HG03135 (cell line): ENCODE data around the gene UGT1A6.

Source experiments
- ATAC-seq: cut with Tn5 transposase; IDR thresholded peaks from one replicate; pipeline ENCODE4 v1.9.1; 2021; ENCODE audit warnings: mild to moderate bottlenecking, moderate library complexity; ENCODE audit not compliant: unreplicated experiment

Gene UGT1A6

GRCh38 chr2:233764264-233764663, 71.6 kb downstream of the UGT1A6 start:
- ATAC-seq: no peak

- ATAC-seq: no peak
Measured at GRCh38 chr2:233764761-233765160, 72.1 kb downstream of the UGT1A6 start.

DNA sequence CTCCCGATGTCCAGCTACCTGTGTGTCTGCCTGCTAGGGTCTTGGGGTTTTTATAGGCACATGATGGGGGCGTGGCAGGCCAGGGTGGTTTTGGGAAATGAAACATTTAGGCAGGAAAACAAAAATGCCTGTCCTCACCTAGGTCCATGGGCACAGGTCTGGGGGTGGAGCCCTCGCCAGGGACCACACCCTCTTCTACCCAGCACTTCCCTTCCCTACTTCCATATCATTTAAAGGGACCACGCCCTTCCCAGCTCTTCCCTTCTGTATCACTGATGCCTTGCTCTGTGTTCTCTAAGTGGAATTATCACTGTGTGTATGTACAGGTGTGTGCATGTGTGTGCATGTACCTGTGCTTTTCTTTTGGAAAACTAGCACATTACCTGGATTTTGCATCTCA, 73.7 kb downstream of the UGT1A6 start:
- ATAC-seq: no peak

GRCh38 chr2:233768076-233768475, 75.4 kb downstream of the UGT1A6 start:
- no peak for ATAC-seq

- ATAC-seq: no peak
Measured at GRCh38 chr2:233769260-233769659, 76.6 kb downstream of the UGT1A6 start.

DNA sequence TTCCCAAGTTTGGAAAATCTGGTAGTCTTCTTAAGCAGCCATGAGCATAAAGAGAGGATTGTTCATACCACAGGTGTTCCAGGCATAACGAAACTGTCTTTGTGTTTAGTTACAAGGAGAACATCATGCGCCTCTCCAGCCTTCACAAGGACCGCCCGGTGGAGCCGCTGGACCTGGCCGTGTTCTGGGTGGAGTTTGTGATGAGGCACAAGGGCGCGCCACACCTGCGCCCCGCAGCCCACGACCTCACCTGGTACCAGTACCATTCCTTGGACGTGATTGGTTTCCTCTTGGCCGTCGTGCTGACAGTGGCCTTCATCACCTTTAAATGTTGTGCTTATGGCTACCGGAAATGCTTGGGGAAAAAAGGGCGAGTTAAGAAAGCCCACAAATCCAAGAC, 79.5 kb downstream of the UGT1A6 start:
- no peak for ATAC-seq

DNA sequence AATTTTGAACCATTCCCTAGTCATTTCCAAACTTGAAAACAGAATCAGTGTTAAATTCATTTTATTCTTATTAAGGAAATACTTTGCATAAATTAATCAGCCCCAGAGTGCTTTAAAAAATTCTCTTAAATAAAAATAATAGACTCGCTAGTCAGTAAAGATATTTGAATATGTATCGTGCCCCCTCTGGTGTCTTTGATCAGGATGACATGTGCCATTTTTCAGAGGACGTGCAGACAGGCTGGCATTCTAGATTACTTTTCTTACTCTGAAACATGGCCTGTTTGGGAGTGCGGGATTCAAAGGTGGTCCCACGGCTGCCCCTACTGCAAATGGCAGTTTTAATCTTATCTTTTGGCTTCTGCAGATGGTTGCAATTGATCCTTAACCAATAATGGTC, 79.9 kb downstream of the UGT1A6 start:
- ATAC-seq: no peak

DNA sequence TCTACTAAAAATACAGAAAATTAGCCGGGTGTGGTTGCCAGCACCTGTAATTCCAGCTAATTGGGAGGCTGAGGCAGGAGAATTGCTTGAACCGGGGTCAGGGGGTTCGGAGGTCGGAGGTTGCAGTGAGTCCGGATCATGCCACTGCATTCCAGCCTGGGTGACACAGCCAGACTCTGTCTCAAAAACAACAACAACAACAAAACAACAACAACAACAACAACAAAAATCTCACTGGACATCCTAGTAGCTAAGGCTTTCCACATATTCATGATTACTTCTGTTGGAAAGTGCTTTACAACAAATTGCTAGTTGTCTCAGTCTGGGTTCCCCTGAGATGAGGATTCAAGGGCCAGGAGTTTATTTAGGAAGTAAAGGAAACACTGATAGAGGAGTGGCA, 81.2 kb downstream of the UGT1A6 start:
- ATAC-seq: no peak

- ATAC-seq: no peak
Measured at GRCh38 chr2:233775414-233775813, 82.7 kb downstream of the UGT1A6 start.

GRCh38 chr2:233778030-233778429, 85.3 kb downstream of the UGT1A6 start, which contains the start of gene MROH2A:
Gene MROH2A (plus strand): TSS chr2:233778330. CDS start chr2:233779359, 1,029 bp downstream.
- no peak for ATAC-seq

DNA sequence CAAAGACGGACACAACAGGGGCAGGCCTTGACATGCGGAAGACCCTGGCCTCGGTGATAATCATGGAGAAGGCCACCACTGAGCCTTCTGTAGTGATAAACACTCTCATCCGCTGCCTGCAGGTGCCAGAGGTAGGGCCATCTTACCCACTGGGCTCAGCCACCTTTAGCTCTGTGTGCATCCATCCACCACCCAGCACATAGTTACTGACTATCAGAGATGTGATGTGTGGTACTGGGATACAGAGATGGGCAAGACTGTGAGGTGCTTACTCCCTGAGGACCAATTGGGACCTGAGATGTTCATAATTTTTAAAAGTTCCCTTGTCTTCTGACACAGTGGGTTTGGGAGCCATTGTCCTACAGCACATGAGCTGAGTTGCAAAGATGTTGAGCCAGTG, 87.0 kb downstream of the UGT1A6 start:
- no peak for ATAC-seq

DNA sequence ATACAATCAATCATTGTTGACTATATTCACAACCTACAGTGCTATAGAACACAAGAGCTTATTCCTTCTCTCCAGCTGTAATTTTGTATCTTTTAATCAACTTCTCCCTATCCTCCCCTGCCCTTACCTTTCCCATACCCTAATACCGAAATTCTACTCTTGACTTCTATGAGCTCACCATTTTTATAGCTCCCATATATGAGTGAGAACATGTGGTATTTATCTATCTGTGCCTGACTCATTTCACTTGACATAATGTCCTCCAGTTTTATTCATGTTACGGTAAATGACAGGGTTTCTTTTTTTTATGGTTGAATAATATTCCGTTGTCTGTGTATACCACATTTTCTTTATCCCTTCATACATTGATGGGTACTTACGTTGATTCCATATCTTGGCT, 88.1 kb downstream of the UGT1A6 start:
- no peak for ATAC-seq

- no peak for ATAC-seq
Measured at GRCh38 chr2:233789554-233789953, 96.9 kb downstream of the UGT1A6 start.

GRCh38 chr2:233791151-233791882, 98.6 kb downstream of the UGT1A6 start:
- no peak for ATAC-seq

GRCh38 chr2:233791883-233792329, 99.2 kb downstream of the UGT1A6 start:
- no peak for ATAC-seq

DNA sequence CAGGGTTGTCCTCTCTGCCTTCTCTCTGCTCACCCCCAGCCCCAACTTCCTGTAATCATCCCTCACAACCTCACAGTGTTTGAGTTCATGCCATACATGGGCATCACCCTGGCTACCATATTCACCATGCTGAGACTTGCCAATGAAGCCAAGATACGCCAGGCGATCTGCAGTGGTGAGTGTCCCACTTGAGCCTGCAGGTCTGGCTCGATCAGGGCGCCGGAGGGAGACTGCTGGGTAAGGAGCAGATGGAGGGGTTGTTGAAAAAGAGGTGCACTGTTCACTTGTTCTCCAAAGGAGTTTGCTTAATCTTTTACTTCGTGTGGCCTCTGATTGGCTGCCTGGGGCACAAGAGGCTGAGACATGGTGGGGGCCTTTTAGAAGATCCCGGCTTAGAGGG, 100.0 kb downstream of the UGT1A6 start:
- no peak for ATAC-seq

DNA sequence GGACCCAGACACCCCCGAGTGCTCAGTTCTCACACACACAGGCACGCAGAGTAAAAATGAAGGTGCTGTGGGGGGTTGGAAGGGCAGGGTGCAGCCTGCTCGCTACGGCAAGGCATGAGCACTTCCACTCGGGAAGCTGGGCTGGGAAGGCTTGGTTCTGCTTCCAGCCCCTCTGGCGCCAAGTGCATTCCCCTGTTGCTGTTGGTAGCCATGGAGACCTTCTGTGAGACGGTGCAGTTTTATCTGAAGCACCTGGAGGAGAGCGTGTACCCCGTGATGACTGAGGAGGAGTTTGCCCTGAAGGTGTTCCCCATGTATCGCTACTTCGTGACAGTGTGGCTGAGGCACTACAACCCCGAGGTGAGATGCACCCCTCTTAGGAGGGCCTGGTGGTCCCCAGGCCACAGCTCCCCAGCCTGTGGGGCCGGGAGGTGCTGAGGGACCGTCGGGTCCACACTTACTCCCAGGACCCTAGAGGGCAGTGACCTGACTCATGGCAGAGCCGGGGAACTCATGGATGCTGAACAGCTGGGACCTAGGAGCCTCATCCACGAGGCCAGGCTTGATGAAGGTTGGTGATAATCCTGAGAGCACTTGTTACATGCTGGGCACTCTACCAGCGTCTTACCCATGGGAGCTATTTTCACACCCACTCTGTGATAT, 100.9 kb downstream of the UGT1A6 start:
- ATAC-seq: no peak

GRCh38 chr2:233794128-233794658, 101.5 kb downstream of the UGT1A6 start:
- no peak for ATAC-seq

DNA sequence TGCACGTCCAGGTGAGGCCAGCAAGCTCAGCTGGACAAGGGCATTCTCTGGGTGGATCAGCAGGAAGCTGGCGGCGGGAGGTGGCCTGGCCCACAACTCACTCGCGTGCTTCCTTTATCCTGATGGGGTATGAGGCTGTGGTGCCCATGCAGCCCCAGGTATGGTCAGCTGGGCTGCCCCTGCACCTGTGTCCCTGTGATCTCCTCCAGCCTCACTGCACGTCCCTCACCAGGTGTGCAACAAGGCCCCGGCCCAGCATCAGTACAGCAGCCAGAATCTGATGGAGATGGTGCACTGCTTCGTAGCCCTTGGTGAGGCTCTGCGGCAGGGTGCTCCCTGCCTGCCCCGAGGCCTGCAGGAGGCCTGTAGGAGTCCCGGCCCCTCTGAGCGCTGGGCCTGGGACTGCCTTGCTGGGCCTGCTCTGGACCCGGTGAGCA, 103.1 kb downstream of the UGT1A6 start:
- ATAC-seq: no peak

- ATAC-seq: no peak
Measured at GRCh38 chr2:233796254-233796653, 103.6 kb downstream of the UGT1A6 start.

DNA sequence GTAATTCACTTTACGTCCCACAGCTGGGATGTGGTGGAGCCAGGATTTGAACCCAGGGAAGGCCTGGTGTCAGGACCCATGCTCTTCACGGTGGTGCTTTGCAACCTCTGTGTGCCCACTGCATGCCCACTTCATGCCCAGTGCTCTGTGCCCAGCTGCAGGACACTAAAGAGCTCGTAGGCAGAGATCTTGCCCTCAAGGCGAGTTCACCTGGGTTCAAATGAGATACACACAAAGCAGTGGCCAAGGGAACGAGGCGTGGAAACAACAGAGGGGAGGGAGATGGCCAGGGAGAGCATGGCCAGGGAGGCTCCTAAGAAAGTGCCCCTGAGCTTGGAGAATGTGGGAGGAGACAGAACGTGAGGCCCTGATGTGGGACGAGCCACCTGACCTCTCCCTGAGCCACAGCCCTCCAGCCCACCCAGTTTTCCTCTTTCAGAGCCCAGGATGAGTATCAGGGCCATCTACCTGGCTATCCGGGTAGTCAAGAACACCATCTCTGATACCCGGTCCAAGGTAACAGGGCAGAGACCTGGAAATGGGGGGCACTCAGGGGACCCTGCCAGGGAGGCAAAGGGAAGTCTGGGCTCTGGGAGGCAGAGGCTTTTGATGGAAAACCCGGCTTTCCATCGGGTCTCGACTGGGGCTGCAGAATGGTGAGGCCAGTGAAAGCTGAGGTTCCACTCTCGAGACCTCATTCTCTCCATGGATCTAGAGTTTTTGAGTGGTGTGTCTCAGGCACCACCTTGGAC, 105.8 kb downstream of the UGT1A6 start:
- no peak for ATAC-seq
